ENCODE data around the gene ANGPTL7. TPM values are rescaled to one million over a fixed set of nuclear protein-coding genes. Genes with fewer than 3 reads are reported as not detected.

Gene ANGPTL7
- total and polyA plus RNA-seq, 2 of the 8 experiments (the other 6 are each of a cell fraction or from before 2014, with no cell fraction given), result not detected

DNA sequence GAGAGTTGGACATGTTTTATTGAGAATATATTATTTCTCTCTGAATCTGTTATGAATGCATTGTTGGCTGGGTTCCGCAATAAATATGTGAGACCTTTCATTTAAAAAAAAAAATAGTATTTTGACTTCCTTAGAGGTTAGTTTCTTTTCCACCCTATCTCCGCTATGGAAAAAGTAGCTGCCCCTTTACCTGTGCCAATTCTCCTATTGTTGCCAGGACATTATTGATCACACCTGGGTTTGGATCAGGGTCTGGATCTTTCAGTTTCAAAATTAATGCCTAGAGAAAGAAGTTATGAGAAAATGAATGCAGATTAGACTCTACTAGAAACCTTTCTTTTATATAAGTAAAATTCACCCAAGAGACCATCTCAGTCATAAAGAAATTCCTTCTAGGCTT lies 44.1 kb downstream of the ANGPTL7 start:
- DNase-seq (ENCODE audit: low read depth in 1 of 2, low spot score in 2 of 2), result no peak
- Histone ChIP-seq H2BK20ac (ENCODE audit: low read length) (no peak overlapping the region), H3K18ac (ENCODE audit: extremely low read depth, low read length) (no peak overlapping the region), H2BK5ac (ENCODE audit: low read depth, low read length) (no peak overlapping the region), H4K91ac (replicated peaks; ENCODE audit: insufficient read length, low read length) (no peak overlapping the region), H3K27me3 (replicated peaks in 1 of 4; ENCODE audit: control insufficient read depth in 3 of 4, extremely low read depth in 1 of 4, insufficient read depth in 3 of 4, low read length in 3 of 4) (no peaks in the 10 kb centered on the region), H3K36me3 (ENCODE audit: control insufficient read depth in 2 of 4, insufficient read depth in 4 of 4, low read length in 3 of 4) (peaks cover 46 to 86% (median 70%) of the 10 kb centered on the region in 4 experiments), H3K9me3 (ENCODE audit: insufficient read depth in 2 of 2, low read depth in 1 of 2, low read length in 1 of 2) (no peaks in the 10 kb centered on the region), H3K79me2 (ENCODE audit: control insufficient read depth in 1 of 2, insufficient read depth in 2 of 2, low read length in 2 of 2) (no peaks in the 10 kb centered on the region), H2BK120ac (replicated peaks; ENCODE audit: low read depth, low read length) (no peak overlapping the region), H3K56ac (replicated peaks; ENCODE audit: insufficient read length, low read depth, low read length) (no peak overlapping the region), H3K14ac (ENCODE audit: insufficient read length) (no peak overlapping the region), H3K4me1 (replicated peaks in 1 of 4; ENCODE audit: control insufficient read depth in 3 of 4, insufficient read depth in 4 of 4, low read length in 3 of 4) (no peaks in the 10 kb centered on the region), H2BK12ac (ENCODE audit: low read depth, low read length) (no peak overlapping the region), H4K5ac (ENCODE audit: insufficient read length, low read depth, low read length) (no peak overlapping the region), H4K20me1 (replicated peaks in 1 of 2; ENCODE audit: control insufficient read depth in 1 of 2, insufficient read depth in 2 of 2, low read length in 2 of 2) (peaks cover 0 to 2% of the 10 kb centered on the region in 2 experiments), H3K9ac (replicated peaks in 1 of 4; ENCODE audit: extremely low read depth in 1 of 4, low read depth in 3 of 4, low read length in 3 of 4) (no peak overlapping the region), H3K79me1 (ENCODE audit: low read depth, low read length) (no peaks in the 10 kb centered on the region), H3K4me3 (ENCODE audit: extremely low read depth in 1 of 4, insufficient read depth in 2 of 4, low read depth in 3 of 4, low read length in 4 of 4) (no peak overlapping the region), H3K4ac (replicated peaks; ENCODE audit: insufficient read length, low read depth, low read length) (no peak overlapping the region), H3K23me2 (ENCODE audit: low read depth, low read length) (no peaks in the 10 kb centered on the region), H2AFZ (ENCODE audit: low read length) (no peak overlapping the region), H2BK15ac (ENCODE audit: low read length) (no peak overlapping the region), H4K8ac (ENCODE audit: extremely low read depth, insufficient read depth, low read length) (no peak overlapping the region), H3K4me2 (ENCODE audit: insufficient read depth in 1 of 2, low read depth in 2 of 2, low read length in 2 of 2) (no peak overlapping the region), H3K23ac (ENCODE audit: insufficient read length) (no peak overlapping the region), H2AK5ac (ENCODE audit: low read depth, low read length) (no peak overlapping the region), H3K27ac (ENCODE audit: low read depth, low read length) (no peak overlapping the region)
- WGBS, 2 experiments (ENCODE audit: extremely low coverage in 1 of 2, insufficient coverage in 1 of 2, insufficient read length in 1 of 2, insufficient replicate concordance in 2 of 2, low coverage in 1 of 2, low lambda C conversion rate in 2 of 2, missing lambda C conversion rate in 1 of 2), result 98% methylated on average over 2 of the region's 2 CpGs; no CpG with 5 or more reads in 1 of the 2 experiments
- CTCF ChIA-PET (ENCODE audit: partially characterized antibody), result interaction anchor here (0.6 to 1.6 kb wide), 2 partner anchors 8 to 659 kb away, joined by 3 to 4 read pairs; no protein-coding TSS in a partner anchor
- POLR2A ChIA-PET (ENCODE audit: partially characterized antibody), result interaction anchor here (0.7 kb wide), 2 partner anchors 14 to 92 kb away, joined by 3 read pairs; no protein-coding TSS in a partner anchor
- no peak for FAIRE-seq
- TF ChIP-seq GTF2F1 (IDR thresholded peaks at IDR 0.05; ENCODE audit: borderline replicate concordance, low read depth, low read length), result no peak
- no peak for TF ChIP-seq NANOG (IDR thresholded peaks at IDR 0.05; ENCODE audit: insufficient read depth, low read depth, low read length, poor library complexity, severe bottlenecking)
- no peak for TF ChIP-seq EZH2 (IDR thresholded peaks at IDR 0.05; ENCODE audit: low read depth, low read length, severe bottlenecking)
- TF ChIP-seq, protein P1, sequence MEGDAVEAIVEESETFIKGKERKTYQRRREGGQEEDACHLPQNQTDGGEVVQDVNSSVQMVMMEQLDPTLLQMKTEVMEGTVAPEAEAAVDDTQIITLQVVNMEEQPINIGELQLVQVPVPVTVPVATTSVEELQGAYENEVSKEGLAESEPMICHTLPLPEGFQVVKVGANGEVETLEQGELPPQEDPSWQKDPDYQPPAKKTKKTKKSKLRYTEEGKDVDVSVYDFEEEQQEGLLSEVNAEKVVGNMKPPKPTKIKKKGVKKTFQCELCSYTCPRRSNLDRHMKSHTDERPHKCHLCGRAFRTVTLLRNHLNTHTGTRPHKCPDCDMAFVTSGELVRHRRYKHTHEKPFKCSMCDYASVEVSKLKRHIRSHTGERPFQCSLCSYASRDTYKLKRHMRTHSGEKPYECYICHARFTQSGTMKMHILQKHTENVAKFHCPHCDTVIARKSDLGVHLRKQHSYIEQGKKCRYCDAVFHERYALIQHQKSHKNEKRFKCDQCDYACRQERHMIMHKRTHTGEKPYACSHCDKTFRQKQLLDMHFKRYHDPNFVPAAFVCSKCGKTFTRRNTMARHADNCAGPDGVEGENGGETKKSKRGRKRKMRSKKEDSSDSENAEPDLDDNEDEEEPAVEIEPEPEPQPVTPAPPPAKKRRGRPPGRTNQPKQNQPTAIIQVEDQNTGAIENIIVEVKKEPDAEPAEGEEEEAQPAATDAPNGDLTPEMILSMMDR (IDR thresholded peaks at IDR 0.05; ENCODE audit: control extremely low read depth in 1 of 3, insufficient read depth in 1 of 3, low read depth in 1 of 3, low read length in 3 of 3), result no peak
- no peak for TF ChIP-seq HDAC2 (IDR thresholded peaks at IDR 0.05; ENCODE audit: borderline replicate concordance in 1 of 2, low read depth in 2 of 2, low read length in 2 of 2)
- TF ChIP-seq CHD1 (IDR thresholded peaks at IDR 0.05; ENCODE audit: low read depth, low read length), result no peak
- TF ChIP-seq RXRA (IDR thresholded peaks at IDR 0.05; ENCODE audit: insufficient read depth, low read depth, low read length), result no peak
- TF ChIP-seq BACH1 (IDR thresholded peaks at IDR 0.05; ENCODE audit: low read length), result no peak
- no peak for TF ChIP-seq SAP30 (IDR thresholded peaks at IDR 0.05; ENCODE audit: insufficient read depth, insufficient replicate concordance, low read length)
- TF ChIP-seq ATF3 (IDR thresholded peaks at IDR 0.05; ENCODE audit: insufficient read depth, low read depth, low read length), result no peak

Measured in H1 (cell line).